HL-60 (cell line): ENCODE data around the gene ZNF514.

Source experiments
- DNase-seq, 2 experiments: peaks; one replicate each; pipeline ENCODE4 v3.0.0-alpha.2; 2010 to 2020; ENCODE audit warnings: low read depth in 1 of 2, low spot score in 1 of 2
- H3K27ac ChIP-seq: fragments of 250-450 bp; sonication (Bioruptor Pico); replicated peaks from 2 replicates; pipeline ENCODE4 v1.5.1; 2020; ENCODE audit warnings: mild to moderate bottlenecking, moderate library complexity
- H3K27me3 ChIP-seq: fragments of 250-450 bp; sonication (Bioruptor Pico); 2 replicates; pipeline ENCODE4 v1.5.1; 2021; ENCODE audit warnings: mild to moderate bottlenecking, moderate library complexity; ENCODE audit not compliant: insufficient read depth, poor library complexity, severe bottlenecking
- H3K4me3 ChIP-seq: replicated peaks from 2 replicates; pipeline ENCODE4 v1.5.1; 2011; ENCODE audit warnings: mild to moderate bottlenecking, control low read depth, low read length; ENCODE audit not compliant: insufficient read depth
- CTCF ChIP-seq: IDR thresholded peaks from one replicate; pipeline ENCODE4 v1.5.1; 2011; ENCODE audit warnings: low read length, control low read depth, inconsistent platforms; ENCODE audit not compliant: insufficient read depth
- GABPA ChIP-seq: IDR thresholded peaks from 2 replicates; pipeline ENCODE4 v1.6.1; 2012; ENCODE audit warnings: low read depth
- POLR2AphosphoS5 ChIP-seq: IDR thresholded peaks from 2 replicates; pipeline ENCODE4 v1.6.1; 2012; ENCODE audit warnings: low read depth
- REST ChIP-seq: IDR thresholded peaks from 2 replicates; pipeline ENCODE4 v1.6.1; 2012; ENCODE audit warnings: low read depth; ENCODE audit not compliant: insufficient replicate concordance
- SPI1 ChIP-seq: IDR thresholded peaks from 2 replicates; pipeline ENCODE4 v1.6.1; 2012; ENCODE audit warnings: low read depth, mild to moderate bottlenecking, borderline replicate concordance

Gene ZNF514

DNA sequence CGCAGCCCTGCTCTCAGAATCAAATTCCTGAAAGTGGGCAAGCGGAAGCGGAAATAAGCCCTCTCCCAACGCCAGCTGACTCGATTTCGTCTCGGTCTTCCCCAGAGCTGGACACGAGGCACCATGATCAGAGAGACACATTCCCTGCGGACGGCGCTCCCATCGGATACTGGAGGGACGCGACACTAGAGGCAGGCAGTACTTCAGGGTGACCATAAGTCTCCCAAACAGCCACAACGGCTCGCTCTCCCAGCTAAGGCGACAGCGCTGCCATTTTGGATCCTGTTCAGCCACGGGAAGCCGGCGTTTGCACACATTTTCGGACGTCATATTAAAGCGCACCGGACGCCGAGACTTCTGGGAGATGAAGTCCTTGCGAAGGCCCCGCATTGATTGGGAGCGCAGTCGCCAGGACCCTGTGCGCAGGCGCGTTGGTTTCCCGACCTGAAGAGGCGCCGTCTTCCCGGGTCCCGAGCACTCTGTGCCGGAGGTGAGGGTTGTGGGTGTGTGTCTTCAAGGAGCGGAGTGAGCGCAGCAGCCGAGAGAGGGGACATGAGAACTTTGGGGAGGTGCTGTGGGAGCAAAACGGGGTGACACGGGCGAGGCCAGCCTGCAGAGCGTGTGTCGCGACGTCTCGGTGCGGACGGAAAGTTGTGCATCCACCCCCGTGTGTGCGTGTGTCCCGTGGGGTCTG is 5.9 kb upstream of the ZNF514 start, which contains the start of gene ZNF2:
TSS of gene ZNF2 (plus strand) at position 439 of the 694 bp plus-strand sequence. CDS start 10,418 bp downstream, outside the sequence.
- DNase-seq, result peak; percentile 93 to 98
- no peaks in the 10 kb centered on the region for H3K27me3 ChIP-seq
- H3K4me3 ChIP-seq, result peak within 1 kb of the TSS; percentile 61
- TF ChIP-seq SPI1, result no peak
- peak; percentile 82 for TF ChIP-seq GABPA
- peak; percentile 73 for TF ChIP-seq REST
- TF ChIP-seq POLR2AphosphoS5, result peak; percentile 92
- no peak for TF ChIP-seq CTCF
- H3K27ac ChIP-seq, result peak within 1 kb of the TSS; percentile 95

GRCh38 chr2:95165030-95165370 is 5.4 kb upstream of the ZNF514 start:
- DNase-seq, result no peak
- H3K27ac ChIP-seq, result peak overlapping the region; percentile 95
- H3K27me3 ChIP-seq, result no peaks in the 10 kb centered on the region
- H3K4me3 ChIP-seq, result peak overlapping the region; percentile 61
- TF ChIP-seq GABPA, result no peak
- no peak for TF ChIP-seq REST
- no peak for TF ChIP-seq CTCF
- no peak for TF ChIP-seq POLR2AphosphoS5
- TF ChIP-seq SPI1, result no peak

- peak in 1 of 2 experiments; percentile 15 for DNase-seq
- TF ChIP-seq GABPA (no peak), REST (no peak), SPI1 (no peak), CTCF (no peak), POLR2AphosphoS5 (no peak)
- peak overlapping the region; percentile 47 for H3K27ac ChIP-seq
These were observed 593 bp downstream of the ZNF514 start for GRCh38 chr2:95158891-95159619.

More at GRCh38 chr2:95158891-95159619, 593 bp downstream of the ZNF514 start:
- Histone ChIP-seq H3K4me3 (peak overlapping the region; percentile 57), H3K27me3 (no peaks in the 10 kb centered on the region)
